Measurements from ENCODE around the gene MRPS18B. TPM values are rescaled to one million over a fixed set of nuclear protein-coding genes. Genes with fewer than 3 reads are reported as not detected.

Gene MRPS18B
- total and polyA plus RNA-seq, 10 donors, result 41.2 to 74.0 (median 51.8) TPM

- peak overlapping the region in 6 of 8 donors; percentile 70 to 98 (median 80) for H3K4me3 ChIP-seq
- intact Hi-C loops (cut with DNase I; ENCODE audit: low total_unique reads), result loop anchor here (10.0 kb wide), 1 partner anchor 111 kb away; the partner anchor contains the start of gene TUBB
- peaks cover 2 to 46% (median 22%) of the 10 kb centered on the region in 6 donors for H3K36me3 ChIP-seq
- no peak for TF ChIP-seq POLR2A (IDR thresholded peaks at IDR 0.05)
- no peak for TF ChIP-seq CTCF (IDR thresholded peaks at IDR 0.05 in 8 of 11, conservative IDR thresholded peaks at IDR 0.05 in 3 of 11)
- peak in 1 of 3 donors; percentile 40 for TF ChIP-seq POLR2AphosphoS5 (IDR thresholded peaks at IDR 0.05)
- peak overlapping the region; percentile 93 to 98 (median 96) for H3K27ac ChIP-seq
- peaks cover 25 to 68% (median 58%) of the 10 kb centered on the region in 6 donors for H3K4me1 ChIP-seq
- no peaks in the 10 kb centered on the region for H3K27me3 ChIP-seq (replicated peaks in 1 of 7)
- H3K9me3 ChIP-seq, result no peaks in the 10 kb centered on the region
- no peak for DNase-seq
Measured at GRCh38 chr6:30613251-30614043, 4.2 kb upstream of the MRPS18B start.

- Histone ChIP-seq H3K9me3 (no peaks in the 10 kb centered on the region), H3K4me1 (peaks cover 33 to 68% (median 65%) of the 10 kb centered on the region in 6 donors), H3K36me3 (peaks cover 2 to 41% (median 14%) of the 10 kb centered on the region in 6 donors), H3K27me3 (replicated peaks in 1 of 7) (no peaks in the 10 kb centered on the region), H3K4me3 (peak overlapping the region; percentile 70 to 98 (median 85)), H3K27ac (peak overlapping the region; percentile 93 to 98 (median 96))
- no peak for DNase-seq
- TF ChIP-seq POLR2AphosphoS5 (IDR thresholded peaks at IDR 0.05) (peak in 1 of 3 donors; percentile 61), POLR2A (IDR thresholded peaks at IDR 0.05) (peak in 1 of 3 donors; percentile 25), CTCF (IDR thresholded peaks at IDR 0.05 in 8 of 11, conservative IDR thresholded peaks at IDR 0.05 in 3 of 11) (no peak)
- intact Hi-C loops (cut with DNase I; ENCODE audit: low total_unique reads), result loop anchor here (10.0 kb wide), 1 partner anchor 111 kb away; the partner anchor contains the start of gene TUBB
- 20 to 33% (median 28%) methylated on average over 8 of the region's 8 CpGs for WGBS, 5 donors
Measured at GRCh38 chr6:30614044-30614842, 3.4 kb upstream of the MRPS18B start.

GRCh38 chr6:30614843-30615218, 2.8 kb upstream of the MRPS18B start:
- peak overlapping the region; percentile 70 to 98 (median 85) for H3K4me3 ChIP-seq
- peaks cover 2 to 41% (median 15%) of the 10 kb centered on the region in 6 donors for H3K36me3 ChIP-seq
- WGBS, 5 donors, result 0 to 1% (median 0%) methylated on average over 6 of the region's 6 CpGs
- peak overlapping the region; percentile 93 to 98 (median 96) for H3K27ac ChIP-seq
- H3K9me3 ChIP-seq, result no peaks in the 10 kb centered on the region
- H3K27me3 ChIP-seq (replicated peaks in 1 of 7), result no peaks in the 10 kb centered on the region
- DNase-seq, result peak; percentile 90
- TF ChIP-seq POLR2AphosphoS5 (IDR thresholded peaks at IDR 0.05) (peak in 2 of 3 donors; percentile 23 to 93), POLR2A (IDR thresholded peaks at IDR 0.05) (peak in 2 of 3 donors; percentile 23 to 62), CTCF (IDR thresholded peaks at IDR 0.05 in 8 of 11, conservative IDR thresholded peaks at IDR 0.05 in 3 of 11) (no peak)
- intact Hi-C loops (cut with DNase I; ENCODE audit: low total_unique reads), result loop anchor here (10.0 kb wide), 1 partner anchor 110 kb away; the partner anchor contains the start of gene TUBB
- peaks cover 34 to 68% (median 67%) of the 10 kb centered on the region in 6 donors for H3K4me1 ChIP-seq

Data from spleen (tissue), 11 donors.